Endodermal cell (in vitro differentiated cells): ENCODE measurements around the gene VAC14. TPM values are rescaled to one million over a fixed set of nuclear protein-coding genes. Genes with fewer than 3 reads are reported as not detected.

Experiments
- DNase-seq: peaks from one replicate; pipeline ENCODE4 v3.0.0-alpha.2; 2017
- H3K27ac ChIP-seq: 2 replicates; pipeline ENCODE4 v1.5.1; 2013; ENCODE audit warnings: mild to moderate bottlenecking, low read depth, low read length, moderate library complexity
- H3K27me3 ChIP-seq: 2 replicates; pipeline ENCODE4 v1.6.1; 2013; ENCODE audit warnings: mild to moderate bottlenecking, low read length, moderate library complexity; ENCODE audit not compliant: insufficient read depth, control insufficient read depth, poor library complexity, severe bottlenecking
- H3K36me3 ChIP-seq: 2 replicates; pipeline ENCODE4 v1.7.0; 2013; ENCODE audit warnings: mild to moderate bottlenecking, low read length, moderate library complexity; ENCODE audit not compliant: control insufficient read depth, insufficient read depth
- H3K4me1 ChIP-seq: one replicate; pipeline ENCODE4 v1.7.0; 2013; ENCODE audit warnings: low read length; ENCODE audit not compliant: control insufficient read depth, insufficient read depth
- H3K4me3 ChIP-seq: 2 replicates; pipeline ENCODE4 v1.5.1; 2013; ENCODE audit warnings: mild to moderate bottlenecking, low read length, moderate library complexity
- H3K9ac ChIP-seq: 2 replicates; pipeline ENCODE4 v1.6.1; 2013; ENCODE audit warnings: mild to moderate bottlenecking, low read length, moderate library complexity; ENCODE audit not compliant: poor library complexity, severe bottlenecking; ENCODE audit errors: extremely low read depth
- H3K9me3 ChIP-seq: 2 replicates; pipeline ENCODE4 v1.6.1; 2013; ENCODE audit warnings: mild to moderate bottlenecking, low read length, moderate library complexity; ENCODE audit not compliant: control insufficient read depth
- H3K27ac Mint-ChIP-seq: 2 replicates; pipeline ENCODE4 v1.8.0; 2020; ENCODE audit warnings: mixed read lengths
- H3K27me3 Mint-ChIP-seq: 2 replicates; pipeline ENCODE4 v1.8.0; 2021; ENCODE audit warnings: mild to moderate bottlenecking, mixed read lengths; ENCODE audit not compliant: insufficient read depth
- H3K36me3 Mint-ChIP-seq: 2 replicates; pipeline ENCODE4 v1.8.0; 2020; ENCODE audit warnings: low read depth, mixed read lengths
- H3K4me1 Mint-ChIP-seq: 2 replicates; pipeline ENCODE4 v1.8.0; 2020; ENCODE audit warnings: mixed read lengths
- H3K4me3 Mint-ChIP-seq: 2 replicates; pipeline ENCODE4 v1.8.0; 2020; ENCODE audit warnings: mild to moderate bottlenecking, moderate library complexity, mixed read lengths
- H3K9me3 Mint-ChIP-seq: 2 replicates; pipeline ENCODE4 v1.8.0; 2020; ENCODE audit warnings: mild to moderate bottlenecking, mixed read lengths
- WGBS, 2 experiments: methylation state at CpG; one replicate each; pipeline versions ENCODE4 v1.1.5 to v1.1.7; 2013; ENCODE audit warnings: missing lambda C conversion rate in 2 of 2, mixed read lengths in 1 of 2; ENCODE audit not compliant: insufficient coverage in 1 of 2, insufficient read length in 1 of 2; 5-methylcytosine and 5-hydroxymethylcytosine counted together
- total RNA-seq, 2 donors: library from RNA; stranded (reverse); fragmentation: NEBNext Ultra II Directional in 1 of 2; extraction: Animal tissue kit (Norgen Biotek cat#: 25700) in 1 of 2; gene quantifications; 2 replicates in 1 of 2; 3 replicates in 1 of 2; pipeline ENCODE4 v1.2.1, GENCODE V29; 2021
- TF ChIP-seq, protein P1 (sequence below): fragments of 200-600 bp; sonication (generic); conservative IDR thresholded peaks from 2 replicates; pipeline ENCODE4 v1.5.0; 2021; ENCODE audit warnings: antibody characterized with exemption, mild to moderate bottlenecking

The VAC14 gene
- total RNA-seq, 2 donors from 2014 or later: 47.5 to 48.7 TPM

DNA sequence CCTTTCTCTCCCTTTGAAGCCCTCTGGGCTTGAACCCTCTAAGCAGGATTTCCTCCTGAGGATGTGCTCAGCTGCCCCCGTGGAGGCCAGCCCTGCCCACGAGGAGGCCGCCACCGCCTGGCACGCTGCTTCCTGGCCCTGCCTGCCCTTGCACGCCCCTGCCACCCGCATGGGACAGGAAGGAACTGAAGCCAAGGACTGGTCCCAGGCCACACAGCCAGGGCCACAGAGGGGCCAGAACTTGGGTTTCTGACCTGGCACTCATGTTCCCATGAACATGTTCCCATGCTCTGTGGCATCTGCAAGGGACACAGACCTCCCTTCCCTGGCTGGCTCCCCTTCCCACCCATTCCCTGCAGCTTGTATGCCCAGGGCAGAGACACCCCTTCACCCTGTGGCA, 91.0 kb downstream of the VAC14 start:
- H3K4me1 Mint-ChIP-seq: peaks cover 15% of the 10 kb centered on the region

DNA sequence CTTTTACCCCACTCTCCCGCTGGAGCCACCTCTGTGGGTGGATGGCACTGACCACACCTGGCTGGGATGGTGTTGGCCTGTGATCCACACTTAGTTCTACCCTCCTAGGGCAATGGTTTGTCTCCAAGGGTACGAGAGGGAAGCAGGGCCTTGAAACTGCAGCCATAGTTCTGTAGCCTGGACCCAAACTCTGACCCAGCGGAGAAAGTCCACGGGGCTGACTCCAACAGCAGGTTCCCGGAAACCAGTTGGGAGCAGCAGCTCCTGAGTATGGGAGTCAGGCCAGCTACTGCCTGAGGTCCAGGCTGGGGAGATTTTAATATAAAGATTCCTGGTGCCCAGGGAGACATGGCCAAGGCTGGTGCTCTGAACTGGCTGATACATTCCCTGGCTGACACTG, 91.5 kb downstream of the VAC14 start:
- peaks cover 15% of the 10 kb centered on the region for H3K4me1 Mint-ChIP-seq
- TF ChIP-seq, protein P1, sequence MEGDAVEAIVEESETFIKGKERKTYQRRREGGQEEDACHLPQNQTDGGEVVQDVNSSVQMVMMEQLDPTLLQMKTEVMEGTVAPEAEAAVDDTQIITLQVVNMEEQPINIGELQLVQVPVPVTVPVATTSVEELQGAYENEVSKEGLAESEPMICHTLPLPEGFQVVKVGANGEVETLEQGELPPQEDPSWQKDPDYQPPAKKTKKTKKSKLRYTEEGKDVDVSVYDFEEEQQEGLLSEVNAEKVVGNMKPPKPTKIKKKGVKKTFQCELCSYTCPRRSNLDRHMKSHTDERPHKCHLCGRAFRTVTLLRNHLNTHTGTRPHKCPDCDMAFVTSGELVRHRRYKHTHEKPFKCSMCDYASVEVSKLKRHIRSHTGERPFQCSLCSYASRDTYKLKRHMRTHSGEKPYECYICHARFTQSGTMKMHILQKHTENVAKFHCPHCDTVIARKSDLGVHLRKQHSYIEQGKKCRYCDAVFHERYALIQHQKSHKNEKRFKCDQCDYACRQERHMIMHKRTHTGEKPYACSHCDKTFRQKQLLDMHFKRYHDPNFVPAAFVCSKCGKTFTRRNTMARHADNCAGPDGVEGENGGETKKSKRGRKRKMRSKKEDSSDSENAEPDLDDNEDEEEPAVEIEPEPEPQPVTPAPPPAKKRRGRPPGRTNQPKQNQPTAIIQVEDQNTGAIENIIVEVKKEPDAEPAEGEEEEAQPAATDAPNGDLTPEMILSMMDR: no peak
- Histone ChIP-seq H3K27me3 (no peaks in the 10 kb centered on the region), H3K4me1 (no peaks in the 10 kb centered on the region), H3K9ac (no peak overlapping the region), H3K9me3 (no peaks in the 10 kb centered on the region), H3K27ac (no peak overlapping the region), H3K4me3 (no peak overlapping the region), H3K36me3 (no peaks in the 10 kb centered on the region)
- H3K27me3 Mint-ChIP-seq: no peaks in the 10 kb centered on the region
- peaks cover 3% of the 10 kb centered on the region for H3K36me3 Mint-ChIP-seq
- WGBS, 2 experiments: 94 to 100% methylated on average over 4 to 5 of the region's 5 CpGs
- no peak for DNase-seq
- no peaks in the 10 kb centered on the region for H3K9me3 Mint-ChIP-seq
- H3K27ac Mint-ChIP-seq: no peak overlapping the region
- no peak overlapping the region for H3K4me3 Mint-ChIP-seq

More for the DNA sequence above, 91.0 kb downstream of the VAC14 start:
- Mint-ChIP-seq H3K27ac (no peak overlapping the region), H3K4me3 (no peak overlapping the region), H3K36me3 (peaks cover 3% of the 10 kb centered on the region), H3K27me3 (no peaks in the 10 kb centered on the region), H3K9me3 (no peaks in the 10 kb centered on the region)
- H3K27me3 ChIP-seq: no peaks in the 10 kb centered on the region
- H3K27ac ChIP-seq: no peak overlapping the region
- TF ChIP-seq, protein P1: no peak
- no peaks in the 10 kb centered on the region for H3K36me3 ChIP-seq
- no peaks in the 10 kb centered on the region for H3K9me3 ChIP-seq
- DNase-seq: no peak
- no peak overlapping the region for H3K4me3 ChIP-seq
- 97% methylated on average over 7 of the region's 7 CpGs; no CpG with 5 or more reads in 1 of the 2 experiments for WGBS, 2 experiments
- H3K4me1 ChIP-seq: no peaks in the 10 kb centered on the region
- H3K9ac ChIP-seq: no peak overlapping the region

DNA sequence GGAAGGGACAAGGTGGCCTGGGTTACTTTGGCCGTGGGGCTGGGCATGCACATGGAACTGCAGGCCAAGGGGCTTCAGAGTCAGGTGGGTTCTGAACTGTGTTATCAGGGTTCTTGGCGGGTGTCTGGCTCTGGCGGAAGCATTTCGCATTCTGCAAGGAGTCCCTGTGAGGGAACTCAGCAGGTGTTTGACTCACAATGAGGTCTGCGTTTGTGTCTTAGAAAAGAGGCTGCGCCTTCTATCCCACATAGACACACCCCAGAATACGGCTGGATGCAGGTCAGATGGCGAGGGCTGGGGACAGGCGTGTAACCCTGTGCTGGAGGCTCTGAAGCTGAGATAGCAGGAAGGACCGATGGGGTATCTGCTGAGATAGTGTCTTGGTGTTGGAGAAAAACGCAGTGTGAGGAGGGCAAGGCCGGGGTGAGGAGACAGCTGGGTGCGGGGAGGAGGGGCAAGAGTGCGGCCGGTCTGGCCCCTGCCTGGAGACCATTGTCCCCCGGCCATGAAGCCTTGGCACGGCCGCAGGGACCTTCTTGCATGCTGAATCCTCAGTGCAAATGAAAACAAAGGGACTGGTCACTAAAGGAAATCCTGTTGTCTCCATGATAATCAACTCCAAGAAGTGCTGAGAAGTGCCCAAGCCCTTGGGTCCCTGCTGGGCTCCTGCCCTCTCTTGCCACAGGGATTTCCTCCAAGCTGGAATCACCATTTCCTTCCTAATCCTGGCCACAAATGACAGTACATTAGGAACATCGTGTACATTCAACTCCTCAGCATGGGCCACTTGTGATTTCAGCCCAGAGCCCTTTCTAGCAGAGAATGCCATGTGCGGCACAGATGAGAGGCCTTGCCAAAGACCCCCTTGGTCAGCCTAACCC, 92.4 kb downstream of the VAC14 start:
- TF ChIP-seq, protein P1: no peak
- H3K9me3 ChIP-seq: no peaks in the 10 kb centered on the region
- no peak overlapping the region for H3K9ac ChIP-seq
- Mint-ChIP-seq H3K9me3 (no peaks in the 10 kb centered on the region), H3K4me1 (peaks cover 15% of the 10 kb centered on the region), H3K4me3 (no peak overlapping the region), H3K27ac (peak overlapping the region; percentile 74), H3K36me3 (peaks cover 3% of the 10 kb centered on the region), H3K27me3 (no peaks in the 10 kb centered on the region)
- H3K36me3 ChIP-seq: no peaks in the 10 kb centered on the region
- WGBS, 2 experiments: 85% methylated on average over 12 to 20 of the region's 20 CpGs
- H3K4me3 ChIP-seq: no peak overlapping the region
- no peaks in the 10 kb centered on the region for H3K4me1 ChIP-seq
- no peaks in the 10 kb centered on the region for H3K27me3 ChIP-seq
- H3K27ac ChIP-seq: no peak overlapping the region
- no peak for DNase-seq
